Fibroblast of villous mesenchyme (primary cell): ENCODE measurements around the gene PIP5K1A. TPM values are rescaled to one million over a fixed set of nuclear protein-coding genes. Genes with fewer than 3 reads are reported as not detected.

Experiments used
- DNase-seq: peaks from one replicate; pipeline ENCODE4 v3.0.0-alpha.2; 2010; ENCODE audit warnings: low read depth
- H3K4me3 ChIP-seq: 2 replicates; pipeline ENCODE4 v1.5.1; 2011; ENCODE audit warnings: low read depth, mild to moderate bottlenecking, low read length
- total RNA-seq: library from RNA; depleted of rRNA; stranded (reverse); fragments of >200 nt; gene quantifications from 2 replicates; pipeline ENCODE4 v1.2.3, GENCODE V29; 2012
- TF ChIP-seq, protein P1 (sequence below): IDR thresholded peaks from 2 replicates; pipeline ENCODE4 v1.5.1; 2012; ENCODE audit warnings: low read depth, mild to moderate bottlenecking, low read length; ENCODE audit not compliant: insufficient read depth

Gene PIP5K1A
- total RNA-seq, 1 donor = 131 TPM

DNA sequence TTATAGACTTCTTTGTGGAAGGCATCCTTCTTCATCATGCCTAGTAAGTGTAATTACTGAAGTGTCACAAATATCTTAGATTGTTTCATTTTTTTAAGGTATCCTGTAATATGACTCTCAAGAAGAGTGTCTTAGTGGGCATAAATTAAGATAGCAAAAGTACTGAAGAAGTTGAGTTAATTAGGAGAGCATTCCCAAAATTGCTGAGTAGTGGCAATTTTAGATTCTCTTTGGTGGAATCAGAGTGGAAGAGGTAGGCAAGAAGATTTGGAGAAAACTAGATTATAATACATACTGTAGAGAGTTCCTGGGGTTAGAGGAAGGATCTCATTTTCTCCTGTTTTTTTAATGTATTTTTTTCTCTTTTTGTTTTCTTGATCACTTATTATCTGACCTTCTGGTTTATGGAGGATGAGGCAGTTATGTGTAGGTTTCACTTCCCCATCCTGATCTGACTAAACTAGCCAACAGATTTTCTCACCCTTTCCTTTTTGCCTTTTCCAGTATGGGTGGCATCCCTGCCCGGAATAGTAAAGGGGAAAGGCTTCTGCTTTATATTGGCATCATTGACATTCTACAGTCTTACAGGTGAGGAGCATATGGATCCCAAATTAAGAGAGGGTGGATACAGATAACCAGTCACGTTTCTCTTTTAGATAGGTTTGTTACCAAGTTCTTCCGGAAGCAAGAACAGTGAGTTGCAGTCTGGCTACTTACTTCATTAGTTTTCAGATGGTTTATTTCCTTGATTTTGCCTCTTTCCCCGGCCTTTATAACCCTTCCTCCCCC lies 39.5 kb downstream of the PIP5K1A start:
- no peak overlapping the region for H3K4me3 ChIP-seq
- TF ChIP-seq, protein P1, sequence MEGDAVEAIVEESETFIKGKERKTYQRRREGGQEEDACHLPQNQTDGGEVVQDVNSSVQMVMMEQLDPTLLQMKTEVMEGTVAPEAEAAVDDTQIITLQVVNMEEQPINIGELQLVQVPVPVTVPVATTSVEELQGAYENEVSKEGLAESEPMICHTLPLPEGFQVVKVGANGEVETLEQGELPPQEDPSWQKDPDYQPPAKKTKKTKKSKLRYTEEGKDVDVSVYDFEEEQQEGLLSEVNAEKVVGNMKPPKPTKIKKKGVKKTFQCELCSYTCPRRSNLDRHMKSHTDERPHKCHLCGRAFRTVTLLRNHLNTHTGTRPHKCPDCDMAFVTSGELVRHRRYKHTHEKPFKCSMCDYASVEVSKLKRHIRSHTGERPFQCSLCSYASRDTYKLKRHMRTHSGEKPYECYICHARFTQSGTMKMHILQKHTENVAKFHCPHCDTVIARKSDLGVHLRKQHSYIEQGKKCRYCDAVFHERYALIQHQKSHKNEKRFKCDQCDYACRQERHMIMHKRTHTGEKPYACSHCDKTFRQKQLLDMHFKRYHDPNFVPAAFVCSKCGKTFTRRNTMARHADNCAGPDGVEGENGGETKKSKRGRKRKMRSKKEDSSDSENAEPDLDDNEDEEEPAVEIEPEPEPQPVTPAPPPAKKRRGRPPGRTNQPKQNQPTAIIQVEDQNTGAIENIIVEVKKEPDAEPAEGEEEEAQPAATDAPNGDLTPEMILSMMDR = no peak
- DNase-seq = no peak

DNA sequence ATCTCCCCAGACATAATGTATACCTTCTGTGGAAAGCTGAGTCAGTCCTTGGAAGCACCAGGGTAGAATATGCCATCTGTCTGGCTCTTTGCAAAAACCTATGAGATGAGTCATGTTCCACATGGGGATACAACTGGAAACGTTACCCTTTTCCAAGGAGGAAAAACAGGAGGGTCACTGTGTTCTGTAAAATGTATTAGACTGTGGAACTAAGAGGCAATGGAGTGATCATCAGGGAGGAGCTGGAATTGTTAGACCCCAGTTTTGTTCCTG lies 40.1 kb downstream of the PIP5K1A start:
- DNase-seq = peak; percentile 75
- TF ChIP-seq, protein P1 = no peak
- no peak overlapping the region for H3K4me3 ChIP-seq

DNA sequence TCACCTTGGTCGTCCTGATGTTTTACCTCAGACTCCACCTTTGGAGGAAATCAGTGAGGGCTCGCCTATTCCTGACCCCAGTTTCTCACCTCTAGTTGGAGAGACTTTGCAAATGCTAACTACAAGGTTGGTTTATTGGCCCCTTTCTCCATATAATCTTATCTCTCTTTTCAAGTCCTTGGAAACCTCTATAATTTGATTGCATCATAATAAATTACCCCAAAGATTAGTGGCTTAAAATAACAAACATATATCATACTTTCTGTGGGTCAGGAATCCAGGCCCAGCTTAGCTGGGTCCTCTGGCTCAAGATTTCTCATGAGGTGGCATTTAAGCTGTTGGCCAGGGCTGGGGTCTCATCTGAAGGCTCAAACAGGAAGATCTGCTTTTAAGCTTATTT lies 44.1 kb downstream of the PIP5K1A start:
- TF ChIP-seq, protein P1 = no peak
- no peak for DNase-seq

DNA sequence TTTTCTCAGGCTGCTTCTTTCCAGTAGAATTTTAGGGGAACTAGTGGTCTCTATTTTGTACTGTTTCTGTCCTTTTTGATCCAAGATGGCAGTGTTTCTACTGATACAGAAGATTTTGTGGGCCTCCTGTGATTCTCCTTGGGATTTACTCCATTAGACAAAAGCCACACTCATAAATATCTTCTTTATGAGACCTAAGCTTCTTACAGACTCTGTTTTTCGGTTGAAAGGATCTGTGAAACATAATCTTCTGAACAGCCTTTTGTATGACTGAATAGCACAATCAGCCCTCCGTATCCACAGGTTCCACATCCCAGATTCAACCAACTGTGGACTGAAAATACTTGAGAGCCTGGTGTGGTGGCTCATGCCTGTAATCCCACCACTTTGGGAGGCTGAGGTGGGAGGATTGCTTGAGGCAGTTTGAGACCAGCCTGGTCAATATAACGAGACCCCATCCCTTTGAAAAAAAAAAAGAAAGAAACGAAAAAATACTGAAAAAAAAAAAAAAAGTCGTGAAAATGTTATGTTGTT lies 45.4 kb downstream of the PIP5K1A start:
- no peak for DNase-seq

More for the DNA sequence above, 44.1 kb downstream of the PIP5K1A start:
- H3K4me3 ChIP-seq = no peak overlapping the region

DNA sequence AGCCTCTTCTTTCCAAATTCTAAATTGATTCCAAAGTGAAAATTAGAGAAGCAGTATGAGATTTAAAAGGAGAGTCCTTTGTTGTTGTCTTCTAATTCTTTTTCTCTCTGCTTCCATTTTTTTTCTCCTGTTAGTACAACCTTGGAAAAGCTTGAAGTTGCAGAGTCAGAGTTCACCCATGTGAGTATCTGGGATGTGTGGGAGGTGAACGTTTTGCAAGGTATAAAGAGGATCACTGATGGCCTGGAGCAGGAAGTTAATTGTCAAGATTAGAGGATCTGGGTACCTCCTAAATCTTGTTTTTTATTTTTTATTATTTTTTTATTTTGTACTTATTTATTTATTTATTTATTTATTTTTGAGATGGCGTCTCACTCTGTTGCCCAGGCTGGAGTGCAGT lies 48.4 kb downstream of the PIP5K1A start:
- TF ChIP-seq, protein P1 = no peak
- H3K4me3 ChIP-seq = no peak overlapping the region
- DNase-seq = no peak

More for the DNA sequence above, 45.4 kb downstream of the PIP5K1A start:
- TF ChIP-seq, protein P1 = no peak
- H3K4me3 ChIP-seq = no peak overlapping the region

DNA sequence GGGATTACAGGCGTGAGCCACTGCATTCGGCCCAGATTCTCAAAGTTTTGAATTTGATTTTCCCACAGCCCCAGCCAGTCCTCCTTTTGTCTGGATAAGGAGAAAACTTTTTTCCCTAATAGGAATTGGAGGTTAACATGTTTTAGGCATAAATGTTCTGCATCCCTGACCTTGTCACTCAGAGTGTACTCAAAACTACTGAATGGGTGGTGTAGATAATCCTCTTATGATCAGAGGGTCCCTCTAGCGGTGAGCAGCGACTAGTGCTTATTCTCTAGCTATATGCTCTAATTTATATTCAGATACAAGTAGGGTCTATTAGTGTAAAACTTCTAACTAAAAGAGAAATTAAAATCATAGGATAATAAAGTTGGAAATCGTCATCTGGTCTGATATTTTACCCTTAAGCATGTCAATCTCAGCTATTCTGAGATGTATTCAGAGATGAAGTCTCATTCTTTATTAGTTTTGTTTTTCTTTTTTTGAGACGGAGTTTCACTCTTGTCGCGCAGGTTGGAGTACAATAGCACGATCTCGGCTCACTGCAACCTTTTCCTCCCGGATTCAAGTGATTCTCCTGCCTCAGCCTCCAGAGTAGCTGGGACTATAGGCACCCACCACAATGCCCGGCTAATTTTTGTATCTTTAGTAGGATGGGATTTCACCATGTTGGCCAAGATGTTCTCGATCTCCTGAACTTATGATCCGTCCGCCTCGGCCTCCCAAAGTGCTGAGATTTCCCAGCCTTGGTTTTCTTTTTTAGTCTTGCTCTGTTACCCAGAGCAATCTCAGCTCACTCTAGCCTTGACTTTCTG lies 53.5 kb downstream of the PIP5K1A start:
- no peak overlapping the region for H3K4me3 ChIP-seq
- peak; percentile 84 for DNase-seq
- TF ChIP-seq, protein P1 = peak; percentile 87
